Activated CD8-positive, alpha-beta memory T cell treated with anti-CD3 and anti-CD28 coated beads for 4 hours (primary cell): ENCODE data around the gene KRT39.

ENCODE experiments used
- DNase-seq, 2 donors: peaks; one replicate each; pipeline ENCODE4 v3.0.0-alpha.2; 2020; ENCODE audit warnings: low read depth in 2 of 2

Gene KRT39

GRCh38 chr17:40980596-40980995 is 13.8 kb upstream of the KRT39 start:
- DNase-seq: no peak

GRCh38 chr17:40980117-40980516 is 13.4 kb upstream of the KRT39 start:
- no peak for DNase-seq

- no peak for DNase-seq
Observed at GRCh38 chr17:40978575-40979151, 11.9 kb upstream of the KRT39 start.

DNA sequence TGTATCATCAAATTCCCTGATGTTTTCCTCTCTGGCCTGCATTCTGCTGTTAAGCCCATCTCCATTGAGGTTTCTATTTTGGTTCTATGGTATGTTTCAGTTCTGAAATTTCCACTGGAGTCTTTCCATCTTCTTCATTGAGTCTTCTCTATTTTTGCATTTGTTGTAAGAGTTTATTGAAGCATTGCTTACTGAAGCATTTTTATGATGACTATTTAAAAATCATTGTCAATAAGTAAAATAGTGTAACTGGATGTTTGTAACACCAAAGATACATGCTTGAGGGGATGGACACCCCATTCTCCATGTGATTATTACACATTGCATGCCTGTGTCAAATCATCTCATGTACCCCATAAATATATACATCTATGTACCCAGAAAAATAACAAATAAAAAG is 8.8 kb upstream of the KRT39 start:
- no peak for DNase-seq

GRCh38 chr17:40974366-40974765 is 7.6 kb upstream of the KRT39 start:
- no peak for DNase-seq

GRCh38 chr17:40967582-40967981 is 834 bp upstream of the KRT39 start:
- no peak for DNase-seq

GRCh38 chr17:40963838-40964237 is 2.9 kb downstream of the KRT39 start:
- DNase-seq: no peak

DNA sequence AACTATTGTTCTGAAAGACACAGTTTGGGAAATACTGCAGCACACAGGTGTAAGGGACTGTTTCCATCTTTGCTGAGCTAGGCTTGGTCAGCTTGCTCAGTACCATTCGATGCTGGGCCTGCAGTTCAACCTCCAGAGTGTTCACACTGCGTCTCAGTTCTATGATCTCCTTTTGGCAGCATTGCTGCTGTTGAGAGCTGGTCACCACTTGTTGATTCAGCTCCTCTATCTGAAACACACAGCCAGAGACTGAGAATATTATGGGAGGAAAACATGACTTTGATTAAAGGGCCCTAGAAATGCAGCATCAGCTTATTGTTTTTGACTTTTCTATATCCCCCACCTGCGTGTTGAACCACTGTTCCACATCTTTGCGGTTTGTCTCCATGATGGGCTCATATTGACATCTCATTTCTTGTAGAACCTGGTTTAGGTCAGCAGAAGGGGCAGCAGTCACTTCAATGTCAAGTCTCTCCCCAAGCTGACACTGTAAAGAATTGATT is 4.6 kb downstream of the KRT39 start:
- DNase-seq: no peak

DNA sequence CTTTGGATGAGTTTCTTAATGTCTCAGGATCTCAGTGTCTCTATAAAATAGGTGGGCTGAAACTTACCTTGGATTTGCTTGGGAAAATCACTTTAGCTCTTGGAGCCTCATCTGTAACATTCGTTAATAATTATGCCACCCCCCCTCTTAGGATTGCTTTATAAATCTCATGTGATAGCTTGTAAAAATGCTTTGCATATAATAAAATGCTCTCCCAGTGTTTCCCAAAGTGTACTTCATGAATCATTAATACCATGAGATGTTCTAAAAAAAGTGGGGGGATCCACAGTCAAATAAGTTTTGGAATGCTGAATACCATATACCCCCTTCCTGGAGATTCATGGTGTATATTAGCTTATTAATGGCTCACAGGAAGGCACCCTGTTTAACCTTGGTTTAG is 5.2 kb downstream of the KRT39 start:
- no peak for DNase-seq

- DNase-seq: no peak
Observed at GRCh38 chr17:40960144-40960543, 6.6 kb downstream of the KRT39 start.

- DNase-seq: no peak
Observed at GRCh38 chr17:40958086-40958953, 8.4 kb downstream of the KRT39 start.

GRCh38 chr17:40956401-40957254 is 10.1 kb downstream of the KRT39 start:
- DNase-seq: no peak

DNA sequence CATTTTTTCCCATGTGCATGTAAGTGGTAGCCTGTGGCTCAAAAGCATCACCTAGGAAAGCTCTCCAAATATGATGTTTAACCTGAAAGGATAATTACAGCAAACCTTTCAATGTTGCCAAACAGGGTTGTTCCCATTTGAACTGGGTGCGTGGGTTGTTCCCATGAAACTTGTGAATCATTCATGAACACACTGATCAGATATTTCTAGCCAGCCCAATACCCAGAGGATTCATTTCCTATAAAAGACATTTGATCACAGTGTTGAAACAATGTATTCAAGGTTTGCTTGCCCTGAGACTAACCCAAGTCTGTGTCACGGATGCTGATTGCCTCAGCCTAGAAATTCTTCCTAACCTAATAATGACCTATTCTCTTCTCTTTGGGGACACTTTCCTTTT is 12.9 kb downstream of the KRT39 start:
- DNase-seq: no peak

DNA sequence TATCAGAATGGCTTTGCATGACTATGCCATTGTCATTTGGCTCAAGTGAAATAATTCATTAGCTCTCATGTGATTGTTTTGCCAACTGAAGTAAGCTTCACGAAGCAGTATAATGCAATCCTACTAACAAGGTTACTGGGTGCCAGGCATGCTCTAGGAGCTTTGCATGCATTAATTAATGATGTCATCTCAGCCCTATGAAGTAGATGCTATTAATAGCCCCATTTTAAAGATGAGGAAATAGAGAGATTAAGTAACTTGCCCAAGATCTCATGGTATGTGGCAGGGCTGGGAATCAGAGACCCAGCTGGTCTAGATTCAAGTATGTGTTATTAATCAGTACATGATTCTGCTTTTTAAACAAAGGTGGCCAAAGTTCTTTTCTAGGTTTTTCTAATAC is 14.1 kb downstream of the KRT39 start:
- no peak for DNase-seq

- no peak for DNase-seq
Observed at GRCh38 chr17:40952154-40952553, 14.6 kb downstream of the KRT39 start.

DNA sequence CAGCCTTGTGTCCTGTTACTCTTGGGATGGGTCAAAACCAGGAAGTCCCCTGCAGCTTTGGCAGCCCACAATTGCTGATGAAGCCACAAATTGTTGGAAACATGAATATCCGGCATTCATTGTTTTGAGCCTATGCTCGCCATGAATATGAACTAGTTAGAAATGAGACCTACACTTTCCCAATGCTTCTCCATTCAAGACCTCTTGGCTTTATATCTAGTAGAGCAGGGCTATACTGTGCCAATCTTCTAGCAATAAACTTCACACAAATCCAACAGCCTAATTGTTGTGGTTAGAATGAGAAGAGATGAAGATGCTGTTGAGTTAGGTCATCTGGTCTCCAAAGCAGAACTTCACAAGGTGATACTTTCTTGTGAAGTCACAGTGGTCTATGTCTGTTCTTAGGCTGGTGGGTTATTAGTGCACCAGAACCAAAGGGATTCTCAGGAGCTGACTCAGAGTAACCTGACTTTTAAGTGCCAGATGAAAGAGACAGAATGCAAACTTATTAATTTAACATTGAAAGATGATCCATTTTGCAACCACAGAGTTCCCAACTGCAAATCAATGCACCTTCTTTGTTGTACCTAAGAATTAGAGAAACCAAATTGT is 15.6 kb downstream of the KRT39 start:
- no peak for DNase-seq

GRCh38 chr17:40950176-40950575 is 16.6 kb downstream of the KRT39 start:
- DNase-seq: no peak

DNA sequence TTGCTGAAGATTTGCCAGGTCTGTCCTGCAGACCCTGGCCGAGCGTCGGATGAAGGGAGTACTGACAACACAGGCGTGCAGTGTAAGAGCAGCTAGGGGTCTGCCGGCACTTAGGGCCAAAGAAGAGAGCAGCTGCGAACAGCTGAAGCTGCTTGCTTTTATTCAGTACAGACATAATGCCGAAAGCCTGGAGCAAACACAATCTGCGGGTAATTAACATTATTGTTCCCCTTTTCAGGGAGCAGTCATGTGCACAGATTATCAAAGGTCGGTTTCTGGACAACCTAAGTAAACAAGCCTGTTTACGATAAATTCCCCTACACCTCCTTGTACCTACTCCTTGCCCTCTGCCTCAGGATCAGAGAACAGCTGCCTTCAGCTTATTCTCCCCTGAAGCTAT is 17.3 kb downstream of the KRT39 start:
- DNase-seq: no peak

DNA sequence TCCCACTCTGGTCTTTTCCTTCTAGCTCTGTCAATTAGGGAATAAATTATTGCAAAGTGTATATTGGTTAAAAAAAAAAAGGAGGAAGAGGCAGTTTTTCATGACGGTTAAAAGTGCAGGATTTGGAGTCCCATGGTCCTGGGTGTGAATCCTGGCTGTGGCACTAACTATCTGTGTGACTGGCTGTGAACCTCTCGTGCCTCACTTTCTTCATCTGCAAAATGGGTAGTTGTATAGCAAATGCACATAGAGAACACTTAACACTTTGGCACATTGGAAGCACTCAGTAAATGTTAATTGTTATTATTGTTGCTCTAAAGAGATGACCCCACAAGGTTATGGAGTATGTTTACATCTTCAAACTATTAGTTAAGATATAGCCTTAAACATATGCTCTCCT is 18.8 kb downstream of the KRT39 start:
- no peak for DNase-seq

- no peak for DNase-seq
Observed at GRCh38 chr17:40945414-40945813, 21.3 kb downstream of the KRT39 start.

DNA sequence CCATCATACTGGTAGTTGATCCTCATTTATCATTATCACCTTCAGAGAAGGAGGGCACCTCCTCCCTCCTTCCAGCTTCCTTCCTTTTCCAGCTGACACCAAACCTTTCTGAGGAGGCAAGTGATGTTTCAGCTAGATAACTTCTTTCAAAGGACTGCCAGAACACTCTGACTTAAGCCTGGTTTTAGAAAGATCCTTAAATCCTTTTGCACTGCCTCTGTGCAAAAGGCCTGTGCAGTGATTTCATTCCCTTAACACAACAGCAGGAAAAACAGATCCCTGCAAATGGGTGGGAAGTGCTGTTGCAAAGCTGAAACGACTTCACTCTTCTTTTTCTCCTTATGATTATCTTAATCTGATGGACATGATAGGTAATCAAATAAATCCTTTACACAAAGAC is 22.2 kb downstream of the KRT39 start:
- no peak for DNase-seq

GRCh38 chr17:40942553-40942952 is 24.2 kb downstream of the KRT39 start:
- no peak for DNase-seq
